GM12878 (cell line): ENCODE data around the gene ZNF474. TPM values are rescaled to one million over a fixed set of nuclear protein-coding genes. Genes with fewer than 3 reads are reported as not detected.

Experiments used
- ATAC-seq: fragments of 200-7000 bp; cut with Tn5 transposase; 3 replicates; pipeline ENCODE4 v1.9.1; 2020; ENCODE audit warnings: mild to moderate bottlenecking, moderate library complexity
- Bru-seq: library from RNA; stranded (reverse); fragments of 400-500 nt; gene quantifications from one replicate; lab custom pipeline; 2021; lab: Mats Ljungman, UMichigan
- BruChase-seq, 2 experiments: library from RNA; stranded (reverse); fragments of 400-500 nt; gene quantifications; one replicate each; lab custom pipeline; 2021; lab: Mats Ljungman, UMichigan
- BruUV-seq: library from RNA; stranded (reverse); fragments of 400-500 nt; replicated peaks from 2 replicates; lab custom pipeline; 2021; lab: Mats Ljungman, UMichigan
- CTCF ChIA-PET: fragments of 300-600 bp; sonication (Branson Sonifier 250); formaldehyde crosslinking; extraction: SDS; loops from one replicate; lab custom pipeline; 2021; ENCODE audit warnings: inconsistent platforms; lab: Yijun Ruan, JAX
- POLR2A ChIA-PET: fragments of 350-600 bp; formaldehyde crosslinking; extraction: SDS; loops from one replicate; lab custom pipeline; 2021; ENCODE audit warnings: inconsistent platforms; lab: Charles Lee
- RAD21 ChIA-PET: fragments of 300-600 bp; sonication (Branson Sonifier 250); formaldehyde crosslinking; loops from one replicate; lab custom pipeline; 2023; ENCODE audit warnings: antibody characterized with exemption; ENCODE audit not compliant: unreplicated experiment; lab: Charles Lee
- SMC1A ChIA-PET: fragments of 300-600 bp; sonication (Branson Sonifier 250); formaldehyde crosslinking; loops from one replicate; lab custom pipeline; 2023; ENCODE audit not compliant: unreplicated experiment, uncharacterized antibody; lab: Charles Lee
- DNase-seq: peaks from one replicate; pipeline ENCODE4 v3.0.0-alpha.2; 2011; ENCODE audit warnings: low read depth, low spot score
- FAIRE-seq: peaks from 3 replicates; lab custom pipeline; 2011; peaks lifted over from hg19 to GRCh38; lab: Jason Lieb, UNC
- H2AFZ ChIP-seq: 2 replicates; pipeline ENCODE4 v1.6.0; 2011; ENCODE audit warnings: low read depth, low read length, control low read depth; ENCODE audit not compliant: control insufficient read depth
- H3K27ac ChIP-seq: 2 replicates; pipeline ENCODE4 v1.5.1; 2011; ENCODE audit warnings: control low read depth; ENCODE audit not compliant: control insufficient read depth, insufficient read depth
- H3K27me3 ChIP-seq, 2 experiments: replicated peaks in 1 of 2; 2 replicates each; pipeline versions ENCODE4 v1.6.0 to v1.6.1; 2011; ENCODE audit warnings: low read length in 1 of 2; ENCODE audit not compliant: control insufficient read depth in 2 of 2, insufficient read depth in 2 of 2
- H3K36me3 ChIP-seq, 2 experiments: 2 replicates each; pipeline ENCODE4 v1.5.1; 2011; ENCODE audit warnings: low read length in 1 of 2; ENCODE audit not compliant: control insufficient read depth in 2 of 2, insufficient read depth in 2 of 2
- H3K4me1 ChIP-seq: 2 replicates; pipeline ENCODE4 v1.6.1; 2011; ENCODE audit warnings: mild to moderate bottlenecking, low read length, moderate library complexity, mixed read lengths; ENCODE audit not compliant: control insufficient read depth, insufficient read depth
- H3K4me2 ChIP-seq: 2 replicates; pipeline ENCODE4 v1.6.0; 2011; ENCODE audit warnings: control low read depth; ENCODE audit not compliant: control insufficient read depth, insufficient read depth
- H3K4me3 ChIP-seq: fragments of 200-600 bp; sonication (generic); 2 replicates; pipeline ENCODE4 v1.5.1; 2016
- H3K79me2 ChIP-seq: 2 replicates; pipeline ENCODE4 v1.6.0; 2011; ENCODE audit warnings: low read length; ENCODE audit not compliant: control insufficient read depth, insufficient read depth
- H3K9ac ChIP-seq: 2 replicates; pipeline ENCODE4 v1.8.0; 2011; ENCODE audit warnings: low read length, control low read depth, mixed read lengths; ENCODE audit not compliant: control insufficient read depth, insufficient read depth
- H3K9me3 ChIP-seq: replicated peaks from 3 replicates; pipeline ENCODE4 v1.5.1; 2011; ENCODE audit warnings: mild to moderate bottlenecking, low read length; ENCODE audit not compliant: control insufficient read depth, insufficient read depth
- H4K20me1 ChIP-seq: 2 replicates; pipeline ENCODE4 v1.6.0; 2011; ENCODE audit not compliant: control insufficient read depth, insufficient read depth
- DPF2 ChIP-seq: fragments of 450-650 bp; IDR thresholded peaks from 2 replicates; pipeline ENCODE4 v1.6.1; 2017; ENCODE audit warnings: mild to moderate bottlenecking
- NFXL1 ChIP-seq: fragments of 450-650 bp; IDR thresholded peaks from 2 replicates; pipeline ENCODE4 v1.6.1; 2017; ENCODE audit warnings: antibody characterized with exemption, mild to moderate bottlenecking, borderline replicate concordance
- SMAD5 ChIP-seq: IDR thresholded peaks from 2 replicates; pipeline ENCODE4 v1.6.1; 2016; ENCODE audit warnings: antibody characterized with exemption, low read depth
- SMC3 ChIP-seq: IDR thresholded peaks from 2 replicates; pipeline ENCODE4 v1.6.1; 2011; ENCODE audit warnings: low read length, improper control_type of control experiment, borderline replicate concordance
- WGBS: methylation state at CpG from one replicate; pipeline ENCODE4 v1.1.6; 2016; ENCODE audit warnings: low lambda C conversion rate; ENCODE audit not compliant: insufficient replicate concordance, insufficient coverage; ENCODE audit errors: missing lambda C conversion rate; 5-methylcytosine and 5-hydroxymethylcytosine counted together
- in situ Hi-C: fragments of 300-500 bp; cut with MboI; formaldehyde crosslinking; loops from 9 replicates; pipeline ENCODE4 v1.14.3; 2018; ENCODE audit warnings: mixed read lengths
- intact Hi-C: fragments of 100-400 bp; cut with micrococcal nuclease; formaldehyde crosslinking; loops from one replicate; pipeline ENCODE4 v1.14.2; 2022; ENCODE audit not compliant: unreplicated experiment
- long read RNA-seq, 2 experiments: library from polyadenylated mRNA; unstranded; transcript quantifications; one replicate each; pipeline ENCODE4 v2.0.0, GENCODE V29; 2019 to 2020
- polyA minus RNA-seq, 3 experiments: library from RNA; depleted of rRNA, polyadenylated mRNA; stranded (reverse); fragments of >200 nt; gene quantifications; 2 replicates each; pipeline ENCODE4 v1.2.3, GENCODE V29; 2011
- polyA plus RNA-seq, 11 experiments: library from polyadenylated mRNA; depleted of rRNA in 4 of 11; unstranded in 6 of 11; stranded (reverse) in 5 of 11; fragments of >200 nt; fragmentation: Nextera tagmentation in 4 of 11; fragmentation: Illumina TruSeq in 1 of 11; extraction: Ambion mirVana in 4 of 11; extraction: Trizol in 1 of 11; gene quantifications; 1 replicate in 1 of 11; 2 replicates in 10 of 11; pipeline versions ENCODE4 v1.2.1 to v1.2.3, GENCODE V29; 2011 to 2016; ENCODE audit warnings: inconsistent platforms in 2 of 11, missing spikeins in 2 of 11, low read depth in 1 of 11
- total RNA-seq, 4 experiments: library from RNA; depleted of rRNA in 3 of 4; stranded (reverse); fragments of >200 nt in 3 of 4; fragmentation: Illumina TruSeq in 1 of 4; extraction: Trizol in 1 of 4; gene quantifications; 2 replicates each; pipeline versions ENCODE4 v1.2.1 to v1.2.3, GENCODE V29; 2013 to 2021
- TF ChIP-seq, protein P1 (sequence below): IDR thresholded peaks from 2 replicates; pipeline ENCODE4 v1.6.1; 2012; ENCODE audit warnings: improper control_type of control experiment, low read depth, low read length; ENCODE audit not compliant: insufficient replicate concordance

Gene ZNF474
- 1.0 and 1.3 TPM in 2 replicates for total RNA-seq (2013; cell fraction: nucleolus; rRNA removed)
- total RNA-seq (2014; rRNA removed) (0.06 TPM in 1 of 2 replicates, not detected in the other), total RNA-seq (2014; rRNA removed; fragmentation: Illumina TruSeq; extraction: Trizol) (0.09 TPM in 1 of 2 replicates, not detected in the other), total RNA-seq (2021) (not detected in 2 replicates), polyA plus RNA-seq (2011; rRNA removed) (0.14 and 0.15 TPM in 2 replicates), polyA plus RNA-seq (2014; fragmentation: Illumina TruSeq; extraction: Trizol) (0.10 TPM in 1 of 2 replicates, not detected in the other), polyA plus RNA-seq (2014; fragmentation: Nextera tagmentation; extraction: Ambion mirVana) (under 1 TPM; 0.11 to 0.13 TPM), polyA plus RNA-seq (2014; rRNA removed) (0.05 and 0.97 TPM in 2 replicates), polyA plus RNA-seq (2016; fragmentation: Nextera tagmentation; extraction: Ambion mirVana) (under 1 TPM in 1 of 2 experiments, not detected in 1; 0.14 TPM), polyA minus RNA-seq (2011; rRNA and poly(A)+ RNA removed) (0.10 and 0.15 TPM in 2 replicates), Bru-seq, nascent RNA (percentile 32 among the genes with signal in this experiment), BruChase-seq, experiment 1, labeled RNA remaining after a 6-hour chase (percentile 36 among the genes with signal in this experiment), BruChase-seq, experiment 2, labeled RNA remaining after a 2-hour chase (percentile 43 among the genes with signal in this experiment)
- not detected for polyA plus RNA-seq (2011; ENCODE audit: low read depth)
- polyA plus RNA-seq (2011; cell fraction: cytosol; rRNA removed): 0.06 and 0.12 TPM in 2 replicates
- 0.26 and 0.31 TPM in 2 replicates for polyA plus RNA-seq (2011; cell fraction: nucleus; rRNA removed)
- polyA plus RNA-seq (2012): not detected in 2 replicates
- polyA minus RNA-seq (2011; cell fraction: cytosol; rRNA and poly(A)+ RNA removed): not detected in 2 replicates
- polyA minus RNA-seq (2011; cell fraction: nucleus; rRNA and poly(A)+ RNA removed): 0.36 and 0.57 TPM in 2 replicates
- long read RNA-seq, experiment 1: 0 reads
- long read RNA-seq, experiment 2: 0 reads

DNA sequence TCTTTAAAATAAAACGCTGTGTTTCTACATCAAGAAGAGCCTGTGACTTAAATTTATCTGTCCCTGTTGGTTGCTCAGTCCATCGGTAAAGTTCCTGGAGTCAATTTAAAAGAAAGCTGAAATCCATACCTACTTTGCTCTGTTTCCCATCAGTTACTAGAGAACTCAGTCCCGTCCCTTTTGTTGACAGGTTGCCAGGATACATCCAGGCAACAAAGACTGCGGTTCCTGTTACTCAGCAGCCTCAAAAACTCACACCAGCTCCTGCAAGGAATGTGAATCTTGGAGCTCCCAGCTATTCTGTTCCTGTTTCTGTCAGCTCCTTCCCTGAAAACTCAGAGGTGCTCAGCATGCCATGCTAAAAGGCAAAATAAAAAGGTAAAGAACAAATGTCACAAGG is at the start of gene ZNF474:
Gene ZNF474 (plus strand): TSS at position 241 of the 400 bp plus-strand sequence. CDS start 22,445 bp downstream, outside the sequence.
- H3K79me2 ChIP-seq: no peaks in the 10 kb centered on the region
- SMC1A ChIA-PET: no interaction called here
- H3K27me3 ChIP-seq: no peaks in the 10 kb centered on the region
- no peak within 1 kb of the TSS for H3K27ac ChIP-seq
- H3K9ac ChIP-seq: no peak within 1 kb of the TSS
- no peak within 1 kb of the TSS for H3K4me2 ChIP-seq
- DNase-seq: no peak
- POLR2A ChIA-PET: no interaction called here
- no peak within 1 kb of the TSS for H3K4me3 ChIP-seq
- CTCF ChIA-PET: interaction anchor here (1.3 kb wide), 1 partner anchor 27 kb away, joined by 3 read pairs; no protein-coding TSS in a partner anchor
- BruUV-seq: no TSS peak
- H4K20me1 ChIP-seq: no peaks in the 10 kb centered on the region
- TF ChIP-seq SMAD5: no peak
- TF ChIP-seq DPF2: no peak
- TF ChIP-seq, all 136 proteins: peak for 0
- RAD21 ChIA-PET: no interaction called here
- intact Hi-C loops: no loop called here
- Histone ChIP-seq H2AFZ (no peak within 1 kb of the TSS), H3K36me3 (no peaks in the 10 kb centered on the region), H3K4me1 (no peaks in the 10 kb centered on the region), H3K9me3 (no peaks in the 10 kb centered on the region)
- ATAC-seq (no peak), FAIRE-seq (no peak)
- 0% methylated on average over 4 of the region's 4 CpGs for WGBS
- in situ Hi-C loops: no loop called here

DNA sequence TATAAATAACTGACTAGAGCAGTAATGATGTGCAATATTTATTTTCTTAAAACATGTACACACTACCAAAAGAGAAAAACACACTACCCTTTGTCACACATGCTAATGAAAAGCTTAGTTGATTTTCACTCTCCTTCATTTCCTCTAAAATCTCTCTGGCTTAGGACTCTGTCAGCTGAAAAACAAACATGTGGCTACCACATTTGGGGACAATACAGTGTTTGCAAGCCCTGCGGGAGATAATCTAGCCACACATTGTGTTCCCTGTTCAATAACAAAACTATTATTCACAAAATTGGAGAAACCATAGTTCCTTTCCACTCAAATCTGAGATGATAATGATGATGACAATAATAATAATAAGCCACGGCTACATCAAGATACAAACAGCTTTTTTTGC is 47.8 kb upstream of the ZNF474 start:
- ChIA-PET CTCF (interaction anchor here (0.8 to 1.1 kb wide), 2 partner anchors 13 to 113 kb away, joined by 3 to 4 read pairs; no protein-coding TSS in a partner anchor), SMC1A (interaction anchor here (1.5 kb wide), 1 partner anchor 21 kb away, joined by 3 read pairs; no protein-coding TSS in a partner anchor)

More for the DNA sequence above, 47.8 kb upstream of the ZNF474 start:
- Histone ChIP-seq H3K9me3 (no peaks in the 10 kb centered on the region), H3K79me2 (no peaks in the 10 kb centered on the region), H3K27ac (no peak overlapping the region), H2AFZ (no peak overlapping the region), H3K4me2 (no peak overlapping the region), H3K36me3 (no peaks in the 10 kb centered on the region), H3K27me3 (peaks cover 5 to 7% of the 10 kb centered on the region in 2 experiments), H3K4me3 (no peak overlapping the region), H3K9ac (no peak overlapping the region), H3K4me1 (no peaks in the 10 kb centered on the region; the same call in 1 of the 2 replicates), H4K20me1 (no peaks in the 10 kb centered on the region)
- in situ Hi-C loops (no loop called here), intact Hi-C loops (no loop called here)
- no TSS peak for BruUV-seq
- no peak for ATAC-seq
- no peak for DNase-seq
- ChIA-PET RAD21 (no interaction called here), POLR2A (no interaction called here)
- TF ChIP-seq SMAD5: no peak
- TF ChIP-seq NFXL1: no peak
- no peak for TF ChIP-seq SMC3
- TF ChIP-seq, protein P1, sequence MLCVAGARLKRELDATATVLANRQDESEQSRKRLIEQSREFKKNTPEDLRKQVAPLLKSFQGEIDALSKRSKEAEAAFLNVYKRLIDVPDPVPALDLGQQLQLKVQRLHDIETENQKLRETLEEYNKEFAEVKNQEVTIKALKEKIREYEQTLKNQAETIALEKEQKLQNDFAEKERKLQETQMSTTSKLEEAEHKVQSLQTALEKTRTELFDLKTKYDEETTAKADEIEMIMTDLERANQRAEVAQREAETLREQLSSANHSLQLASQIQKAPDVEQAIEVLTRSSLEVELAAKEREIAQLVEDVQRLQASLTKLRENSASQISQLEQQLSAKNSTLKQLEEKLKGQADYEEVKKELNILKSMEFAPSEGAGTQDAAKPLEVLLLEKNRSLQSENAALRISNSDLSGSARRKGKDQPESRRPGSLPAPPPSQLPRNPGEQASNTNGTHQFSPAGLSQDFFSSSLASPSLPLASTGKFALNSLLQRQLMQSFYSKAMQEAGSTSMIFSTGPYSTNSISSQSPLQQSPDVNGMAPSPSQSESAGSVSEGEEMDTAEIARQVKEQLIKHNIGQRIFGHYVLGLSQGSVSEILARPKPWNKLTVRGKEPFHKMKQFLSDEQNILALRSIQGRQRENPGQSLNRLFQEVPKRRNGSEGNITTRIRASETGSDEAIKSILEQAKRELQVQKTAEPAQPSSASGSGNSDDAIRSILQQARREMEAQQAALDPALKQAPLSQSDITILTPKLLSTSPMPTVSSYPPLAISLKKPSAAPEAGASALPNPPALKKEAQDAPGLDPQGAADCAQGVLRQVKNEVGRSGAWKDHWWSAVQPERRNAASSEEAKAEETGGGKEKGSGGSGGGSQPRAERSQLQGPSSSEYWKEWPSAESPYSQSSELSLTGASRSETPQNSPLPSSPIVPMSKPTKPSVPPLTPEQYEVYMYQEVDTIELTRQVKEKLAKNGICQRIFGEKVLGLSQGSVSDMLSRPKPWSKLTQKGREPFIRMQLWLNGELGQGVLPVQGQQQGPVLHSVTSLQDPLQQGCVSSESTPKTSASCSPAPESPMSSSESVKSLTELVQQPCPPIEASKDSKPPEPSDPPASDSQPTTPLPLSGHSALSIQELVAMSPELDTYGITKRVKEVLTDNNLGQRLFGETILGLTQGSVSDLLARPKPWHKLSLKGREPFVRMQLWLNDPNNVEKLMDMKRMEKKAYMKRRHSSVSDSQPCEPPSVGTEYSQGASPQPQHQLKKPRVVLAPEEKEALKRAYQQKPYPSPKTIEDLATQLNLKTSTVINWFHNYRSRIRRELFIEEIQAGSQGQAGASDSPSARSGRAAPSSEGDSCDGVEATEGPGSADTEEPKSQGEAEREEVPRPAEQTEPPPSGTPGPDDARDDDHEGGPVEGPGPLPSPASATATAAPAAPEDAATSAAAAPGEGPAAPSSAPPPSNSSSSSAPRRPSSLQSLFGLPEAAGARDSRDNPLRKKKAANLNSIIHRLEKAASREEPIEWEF: no peak
- FAIRE-seq: no peak
- 87% methylated on average over 2 of the region's 2 CpGs for WGBS
